T-helper 2 cell (primary cell): ENCODE results near the gene HCAR3.
"Not testable (repeated sequence)": the region's sequence is repeated elsewhere in the genome, so short reads cannot be mapped to it uniquely, and the experiment has no call there.

Experiments used
- DNase-seq, 5 experiments: peaks; one replicate each; pipeline versions ENCODE4 v3.0.0 to v3.0.0-alpha.2; 2012 to 2022
- total RNA-seq, 2 donors: gene quantifications; one replicate each; lab custom pipeline; 2026; lab: John Stamatoyannopoulos, UW

HCAR3 gene
- 0 to 0.07 reads per million in 2 donors for total RNA-seq

GRCh38 chr12:122716658-122717057 is at the start of gene HCAR3:
Gene HCAR3, minus strand, starts transcription at chr12:122716811. Its CDS starts 74 bp downstream, at chr12:122716737.
- DNase-seq: not testable (repeated sequence)

- DNase-seq: no peak
These were observed 41.0 kb upstream of the HCAR3 start for GRCh38 chr12:122757568-122757967.

GRCh38 chr12:122754790-122755189 is 38.2 kb upstream of the HCAR3 start:
- DNase-seq: no peak

- DNase-seq: no peak
These were observed 36.7 kb upstream of the HCAR3 start for GRCh38 chr12:122753319-122753650.

- peak; percentile 97 to 99 (median 99) for DNase-seq
These were observed 36.1 kb upstream of the HCAR3 start, which contains the start of gene DENR for GRCh38 chr12:122752464-122753318. Gene DENR, plus strand, starts transcription at chr12:122752824. Its CDS starts 878 bp downstream, at chr12:122753702.

GRCh38 chr12:122750781-122751515 is 34.3 kb upstream of the HCAR3 start:
- not testable (repeated sequence) for DNase-seq

- no peak for DNase-seq
These were observed 33.1 kb upstream of the HCAR3 start for GRCh38 chr12:122749569-122750332.

GRCh38 chr12:122747224-122748135 is 30.9 kb upstream of the HCAR3 start:
- no peak for DNase-seq

- DNase-seq: no peak
These were observed 27.4 kb upstream of the HCAR3 start for GRCh38 chr12:122743895-122744525.

GRCh38 chr12:122740351-122740750 is 23.7 kb upstream of the HCAR3 start:
- no peak for DNase-seq

GRCh38 chr12:122738571-122738970 is 22.0 kb upstream of the HCAR3 start:
- no peak for DNase-seq

GRCh38 chr12:122732611-122733010 is 16.0 kb upstream of the HCAR3 start:
- DNase-seq: no peak

GRCh38 chr12:122732170-122732569 is 15.6 kb upstream of the HCAR3 start:
- DNase-seq: peak in 1 of 5 experiments; percentile 47

- DNase-seq: peak in 3 of 5 experiments; percentile 10 to 90 (median 21)
These were observed 13.8 kb upstream of the HCAR3 start, which contains the start of gene HCAR1 for GRCh38 chr12:122730215-122731014. Gene HCAR1, minus strand, starts transcription at chr12:122730844. Its CDS starts 505 bp downstream, at chr12:122730339.

GRCh38 chr12:122729583-122730214 is 13.1 kb upstream of the HCAR3 start:
- DNase-seq: no peak

- DNase-seq: peak in 2 of 5 experiments; percentile 25 to 39
These were observed 9.5 kb upstream of the HCAR3 start for GRCh38 chr12:122726080-122726558.

GRCh38 chr12:122725452-122726079 is 9.0 kb upstream of the HCAR3 start:
- DNase-seq: no peak

GRCh38 chr12:122724641-122725243 is 8.1 kb upstream of the HCAR3 start:
- DNase-seq: no peak

GRCh38 chr12:122722387-122722786 is 5.8 kb upstream of the HCAR3 start:
- DNase-seq: no peak
